Fibroblast of skin of abdomen (primary cell): ENCODE data around the gene ZNF442.
"Not testable (repeated sequence)": the region's sequence is repeated elsewhere in the genome, so short reads cannot be mapped to it uniquely, and the experiment has no call there.

Source experiments
- DNase-seq: peaks from one replicate; pipeline ENCODE4 v3.0.0-alpha.2; 2013

ZNF442 gene

GRCh38 chr19:12330340-12330739 lies 35.1 kb downstream of the ZNF442 start:
- no peak for DNase-seq

GRCh38 chr19:12325690-12326089 lies 39.8 kb downstream of the ZNF442 start:
- no peak for DNase-seq

- no peak for DNase-seq
Observed at GRCh38 chr19:12318782-12319413, 46.6 kb downstream of the ZNF442 start.

GRCh38 chr19:12314553-12314952 lies 50.9 kb downstream of the ZNF442 start:
- DNase-seq, result no peak

- not testable (repeated sequence) for DNase-seq
Observed at GRCh38 chr19:12308891-12309290, 56.6 kb downstream of the ZNF442 start.
